GM12891 (cell line): Measurements from ENCODE around the gene TBC1D32.
"Not testable (repeated sequence)": the region's sequence is repeated elsewhere in the genome, so short reads cannot be mapped to it uniquely, and the experiment has no call there.

Experiments used
- DNase-seq: peaks from one replicate; pipeline ENCODE4 v3.0.0; 2011; ENCODE audit warnings: low spot score; ENCODE audit not compliant: insufficient read length
- FAIRE-seq: peaks from 2 replicates; lab custom pipeline; 2011; peaks lifted over from hg19 to GRCh38; lab: Jason Lieb, UNC
- PAX5 ChIP-seq: IDR thresholded peaks from 2 replicates; pipeline ENCODE4 v1.6.1; 2011; ENCODE audit warnings: low read length, moderate library complexity, mild to moderate bottlenecking; ENCODE audit not compliant: insufficient read depth, severe bottlenecking
- POLR2A ChIP-seq: IDR thresholded peaks from 2 replicates; pipeline ENCODE4 v1.6.1; 2011; ENCODE audit warnings: low read depth, low read length, control low read depth
- POLR2AphosphoS5 ChIP-seq: IDR thresholded peaks from 2 replicates; pipeline ENCODE4 v1.6.1; 2011; ENCODE audit warnings: low read depth, low read length, control low read depth
- POU2F2 ChIP-seq: IDR thresholded peaks from 2 replicates; pipeline ENCODE4 v1.6.1; 2011; ENCODE audit warnings: low read depth, mild to moderate bottlenecking, control low read depth, low read length, moderate library complexity
- SPI1 ChIP-seq: IDR thresholded peaks from 2 replicates; pipeline ENCODE4 v1.6.1; 2011; ENCODE audit warnings: low read depth, low read length, control low read depth
- TAF1 ChIP-seq: IDR thresholded peaks from 2 replicates; pipeline ENCODE4 v1.6.1; 2011; ENCODE audit warnings: low read depth, low read length, control low read depth

The TBC1D32 gene

DNA sequence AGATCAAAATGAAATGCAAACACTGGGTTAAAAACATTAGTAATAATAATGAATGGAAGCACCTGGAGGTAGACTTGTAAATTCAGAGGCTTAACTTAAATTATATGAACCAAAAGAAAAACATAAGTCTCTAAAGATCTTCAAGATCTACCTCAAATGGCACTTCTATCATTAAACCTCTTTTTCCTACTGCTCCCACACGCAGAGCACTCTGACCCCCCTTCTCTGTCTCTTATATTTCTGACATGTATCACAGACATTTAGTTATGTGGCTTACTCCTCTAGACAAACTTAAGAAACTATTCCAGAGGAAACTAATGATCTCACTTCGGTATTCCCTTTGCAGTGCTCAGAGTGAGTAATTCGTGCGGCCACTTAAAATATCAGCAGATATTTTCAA, 1.1 kb downstream of the TBC1D32 start:
- DNase-seq: no peak
- no peak for TF ChIP-seq POLR2AphosphoS5
- TF ChIP-seq SPI1: no peak
- no peak for TF ChIP-seq TAF1
- no peak for TF ChIP-seq POLR2A
- no peak for TF ChIP-seq POU2F2
- TF ChIP-seq PAX5: no peak
- no peak for FAIRE-seq

DNA sequence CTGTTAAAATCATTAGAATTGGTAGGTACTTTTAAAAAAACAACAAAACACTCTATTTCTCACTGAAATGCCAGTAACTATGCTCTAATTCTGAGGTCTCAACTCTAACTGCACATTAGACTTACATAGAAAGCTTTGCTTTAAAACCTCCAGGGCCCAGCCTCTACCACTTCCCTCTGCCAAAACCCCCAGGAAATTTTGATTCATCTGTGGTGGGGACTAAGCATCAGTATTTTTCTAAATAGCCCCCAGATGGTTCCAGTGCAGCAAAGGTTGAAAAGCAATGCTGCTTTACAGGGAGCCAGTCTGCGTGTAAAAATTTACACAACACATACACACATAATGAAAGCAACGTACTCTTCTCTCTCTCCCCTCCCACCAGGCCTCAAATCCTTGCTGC, 3.8 kb downstream of the TBC1D32 start:
- DNase-seq: no peak
- no peak for FAIRE-seq
- no peak for TF ChIP-seq POLR2A
- TF ChIP-seq TAF1: no peak
- no peak for TF ChIP-seq POU2F2
- no peak for TF ChIP-seq POLR2AphosphoS5
- no peak for TF ChIP-seq PAX5
- no peak for TF ChIP-seq SPI1

DNA sequence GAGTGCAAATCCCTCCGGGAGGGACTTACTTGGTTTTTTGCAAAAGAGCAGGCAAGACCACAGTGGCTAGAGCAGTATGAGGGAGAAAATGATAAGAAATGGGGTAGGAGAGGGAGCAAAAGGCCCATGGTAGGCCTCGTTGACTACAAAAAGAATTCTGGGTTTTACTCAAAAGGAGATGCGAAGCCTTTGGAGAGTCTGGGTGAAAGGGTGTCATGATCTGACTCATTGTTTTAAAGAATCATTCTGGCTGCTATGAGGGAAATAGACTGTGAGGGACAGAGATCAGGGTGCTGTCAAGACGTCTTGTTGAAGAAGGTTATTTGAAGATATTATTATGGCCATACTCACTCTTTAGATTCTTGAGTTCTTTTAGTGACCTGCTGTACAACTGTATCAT, 13.0 kb downstream of the TBC1D32 start:
- FAIRE-seq: no peak
- TF ChIP-seq TAF1: no peak
- no peak for TF ChIP-seq POU2F2
- no peak for TF ChIP-seq POLR2A
- no peak for TF ChIP-seq POLR2AphosphoS5
- TF ChIP-seq PAX5: no peak
- no peak for TF ChIP-seq SPI1
- DNase-seq: no peak

DNA sequence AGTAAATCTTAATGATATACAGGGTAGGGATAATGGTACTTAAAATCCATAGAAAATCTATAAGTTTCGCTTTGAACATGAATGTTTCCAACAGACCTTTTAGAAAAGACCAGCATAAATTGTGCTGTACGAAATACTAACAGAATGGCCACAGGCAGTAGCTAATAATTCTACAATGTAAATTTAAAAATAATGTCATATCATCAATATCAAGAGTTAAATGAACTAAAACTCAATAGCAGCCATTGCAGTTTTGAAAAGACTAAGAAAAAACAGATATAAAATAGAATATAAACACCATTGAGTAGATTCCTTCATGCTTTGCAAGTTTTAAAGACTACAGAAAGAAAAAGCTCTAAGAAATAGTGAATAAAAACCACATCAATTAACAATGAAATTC, 14.7 kb downstream of the TBC1D32 start:
- no peak for TF ChIP-seq POLR2AphosphoS5
- no peak for TF ChIP-seq TAF1
- DNase-seq (no peak), FAIRE-seq (no peak)

DNA sequence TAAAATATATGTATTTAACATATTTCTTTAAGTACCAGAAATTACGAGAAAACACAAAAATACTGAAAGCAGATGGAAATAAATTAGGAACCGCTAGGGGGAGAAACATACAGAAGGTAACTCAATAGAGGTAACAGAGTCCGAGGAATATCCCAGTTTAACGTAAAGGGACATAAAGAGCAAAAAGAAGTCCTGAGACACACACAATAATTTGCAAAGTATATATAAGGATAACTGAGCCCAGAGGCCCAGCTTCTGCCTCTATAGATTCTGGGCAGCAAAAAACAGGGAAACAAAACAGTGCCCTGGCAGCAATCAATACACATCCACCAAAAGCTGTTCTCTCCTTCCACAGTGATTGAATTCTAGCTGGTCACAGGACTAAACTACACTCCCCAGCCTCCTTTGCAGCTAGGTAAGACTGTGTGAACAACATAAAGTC, 15.1 kb downstream of the TBC1D32 start:
- DNase-seq (no peak), FAIRE-seq (no peak)
- TF ChIP-seq POLR2A: no peak
- no peak for TF ChIP-seq TAF1
- no peak for TF ChIP-seq POLR2AphosphoS5
- TF ChIP-seq POU2F2: no peak
- TF ChIP-seq SPI1: no peak

DNA sequence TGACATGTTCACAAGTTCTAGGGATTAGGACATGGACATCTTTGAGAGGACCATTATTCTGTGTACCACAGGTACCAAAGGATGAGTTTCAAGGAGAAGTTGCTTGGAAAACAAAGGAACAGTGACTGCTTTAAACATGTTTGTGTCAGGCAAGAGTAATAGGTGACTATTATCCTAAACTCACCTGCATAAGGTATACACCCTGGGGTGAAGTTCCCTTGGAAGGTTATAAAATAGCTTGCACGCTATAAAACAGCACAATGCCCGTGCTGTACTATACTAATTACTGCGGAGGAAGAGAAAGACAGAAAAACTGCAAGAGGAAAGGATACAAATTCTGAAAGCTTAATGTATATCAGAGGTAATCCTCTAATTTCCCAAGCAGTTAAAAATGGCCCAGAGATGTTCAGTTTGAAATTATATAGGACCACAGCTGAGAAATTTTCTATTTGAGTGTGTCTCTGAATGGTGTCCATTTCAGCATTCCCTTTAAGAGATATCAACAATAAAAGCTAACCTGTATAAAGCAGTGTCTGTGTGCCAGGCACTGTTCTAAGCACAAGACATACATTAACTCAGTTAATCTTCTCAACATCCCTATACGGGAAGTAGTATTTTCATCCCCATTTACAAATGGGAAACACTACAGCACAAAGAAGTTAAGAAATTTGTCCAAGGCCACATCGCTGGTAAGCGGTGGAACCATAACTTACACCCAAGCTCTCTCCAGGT, 19.7 kb downstream of the TBC1D32 start:
- FAIRE-seq (no peak), DNase-seq (no peak)
- TF ChIP-seq POU2F2 (no peak), POLR2A (no peak), SPI1 (no peak), PAX5 (no peak), TAF1 (no peak), POLR2AphosphoS5 (no peak)

DNA sequence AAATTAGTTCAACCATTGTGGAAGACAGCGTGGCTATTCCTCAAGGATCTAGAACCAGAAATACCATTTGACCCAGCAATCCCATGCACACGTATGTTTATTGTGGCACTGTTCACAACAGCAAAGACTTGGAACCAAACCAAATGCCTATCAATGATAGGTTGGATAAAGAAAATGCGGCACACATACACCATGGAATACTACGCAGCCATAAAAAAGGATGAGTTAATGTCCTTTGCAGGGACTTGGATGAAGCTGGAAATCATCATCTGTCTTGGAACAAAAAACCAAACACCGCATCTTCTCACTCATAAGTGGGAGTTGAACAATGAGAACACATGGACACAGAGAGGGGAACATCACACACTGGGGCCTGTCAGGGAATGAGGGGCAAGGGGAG, 22.5 kb downstream of the TBC1D32 start:
- not testable (repeated sequence) for DNase-seq, FAIRE-seq

DNA sequence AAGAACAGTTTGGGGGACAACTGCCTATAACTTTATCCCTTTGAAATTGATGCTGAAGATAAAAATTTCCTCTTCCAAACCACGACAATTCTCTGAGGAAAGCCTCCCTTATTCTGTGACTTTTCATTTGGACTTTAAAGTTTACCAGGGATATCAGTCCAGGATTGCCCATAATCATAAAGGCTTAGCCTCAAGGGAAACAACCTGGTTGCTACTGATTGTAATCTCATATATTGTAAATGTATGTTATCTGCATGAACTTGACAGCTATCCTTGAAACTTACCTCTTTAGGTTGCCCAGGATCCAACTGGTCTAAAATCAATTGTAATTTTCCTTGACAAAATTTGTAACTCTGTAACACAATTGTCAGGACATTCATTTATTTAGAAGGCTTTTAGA, 23.8 kb downstream of the TBC1D32 start:
- DNase-seq: no peak
- TF ChIP-seq POLR2AphosphoS5: no peak
- no peak for TF ChIP-seq TAF1
- TF ChIP-seq POLR2A: no peak
- FAIRE-seq: no peak

DNA sequence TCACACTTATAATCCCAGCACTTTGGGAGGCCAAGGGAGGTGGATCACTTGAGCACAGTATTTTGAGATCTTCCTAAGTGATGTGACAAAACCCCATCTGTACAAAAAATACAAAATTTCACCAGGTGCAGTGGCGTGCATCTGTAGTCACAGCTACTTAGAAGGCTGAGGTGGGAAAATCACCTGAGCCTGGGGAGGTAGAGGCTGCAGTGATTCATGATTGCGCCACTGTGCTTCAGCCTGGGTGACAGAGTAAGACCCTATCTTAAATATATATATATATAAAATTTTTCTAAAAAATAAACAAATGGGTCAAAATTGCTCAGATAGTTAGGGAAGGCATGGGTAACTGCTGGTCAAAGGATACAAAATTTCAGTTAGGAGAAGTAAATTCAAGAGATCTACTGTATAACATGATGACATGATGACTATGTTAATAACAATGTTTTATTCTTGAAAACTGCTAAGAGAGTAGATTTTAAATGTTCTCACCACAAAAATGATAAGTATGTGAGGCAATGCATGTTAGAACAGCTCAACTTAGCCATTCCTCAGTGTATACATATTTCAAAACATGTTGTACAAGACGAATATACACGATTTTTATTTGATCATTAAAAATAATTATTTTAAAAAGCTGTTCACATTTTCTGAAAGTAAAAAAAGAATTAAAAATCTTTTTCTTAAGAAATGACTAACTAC, 24.4 kb downstream of the TBC1D32 start:
- TF ChIP-seq TAF1: no peak
- TF ChIP-seq POLR2A: no peak
- no peak for TF ChIP-seq PAX5
- no peak for TF ChIP-seq POU2F2
- TF ChIP-seq POLR2AphosphoS5: no peak
- DNase-seq (no peak), FAIRE-seq (no peak)

DNA sequence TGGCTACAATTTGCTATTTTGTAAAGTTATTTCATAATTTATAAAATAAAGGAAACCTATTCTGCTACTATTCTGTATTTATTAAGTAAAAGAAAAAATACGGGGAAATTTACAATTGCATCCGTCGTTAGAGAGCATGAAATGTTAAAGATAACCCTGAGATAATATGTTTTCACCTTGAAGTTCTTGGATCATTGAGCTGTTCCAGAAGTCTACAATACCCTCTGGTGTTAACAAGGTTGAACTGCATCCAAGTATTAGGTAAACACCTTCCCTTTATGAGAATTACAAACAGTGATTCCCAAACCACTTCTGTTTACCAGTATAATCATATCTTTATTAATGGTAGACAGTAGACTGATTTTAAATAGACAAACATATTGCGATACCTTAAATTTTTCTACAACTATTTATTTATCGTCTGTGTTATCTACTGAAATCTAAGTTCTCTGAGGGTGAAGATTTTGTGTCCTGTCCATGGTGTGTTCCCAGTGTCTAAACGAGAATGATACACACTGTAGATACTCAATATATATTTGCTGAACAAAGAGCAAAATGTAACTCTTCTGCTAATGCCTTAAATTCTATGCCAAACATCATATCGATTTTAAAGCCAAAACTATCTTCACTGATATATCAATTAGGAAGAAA, 28.2 kb downstream of the TBC1D32 start:
- DNase-seq: no peak
- peak; percentile 75 for FAIRE-seq
- TF ChIP-seq POLR2AphosphoS5 (no peak), POU2F2 (no peak), PAX5 (no peak), TAF1 (no peak), SPI1 (no peak), POLR2A (no peak)

DNA sequence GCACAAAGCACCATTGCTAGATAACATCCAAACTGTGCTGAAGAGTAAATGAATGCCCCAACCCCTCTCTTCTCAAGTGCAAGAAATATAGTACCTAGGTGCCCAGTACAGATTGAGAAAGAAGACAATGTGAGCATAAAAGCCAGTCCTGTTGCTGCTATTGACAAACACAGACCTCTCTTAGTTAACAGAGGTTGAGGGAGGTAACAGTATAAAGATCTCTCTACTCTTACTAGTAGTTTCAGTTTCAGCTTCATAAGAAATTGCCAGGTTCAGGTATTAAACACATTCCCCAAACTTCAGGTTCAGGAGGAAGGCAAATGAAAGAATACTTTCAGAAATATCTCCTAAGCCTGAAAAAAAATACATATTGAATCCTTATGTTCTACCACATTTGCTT, 31.4 kb downstream of the TBC1D32 start:
- no peak for DNase-seq
- TF ChIP-seq TAF1 (no peak), POU2F2 (no peak), PAX5 (no peak), SPI1 (no peak), POLR2AphosphoS5 (no peak), POLR2A (no peak)
- no peak for FAIRE-seq

DNA sequence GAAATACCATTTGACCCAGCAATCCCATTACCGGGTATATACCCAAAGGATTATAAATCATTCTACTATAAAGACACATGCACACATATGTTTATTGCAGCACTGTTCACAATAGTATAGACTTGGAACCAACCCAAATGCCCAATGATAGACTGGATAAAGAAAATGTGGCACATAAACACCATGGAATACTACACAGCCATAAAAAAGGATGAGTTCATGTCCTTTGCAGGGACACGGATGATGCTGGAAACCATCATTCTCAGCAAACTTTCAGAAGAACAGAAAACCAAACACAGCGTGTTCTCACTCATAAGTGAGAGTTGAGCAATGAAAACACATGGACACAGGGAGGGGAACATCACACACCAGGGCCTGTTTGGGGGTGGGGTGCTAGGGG, 33.1 kb downstream of the TBC1D32 start:
- not testable (repeated sequence) for DNase-seq, FAIRE-seq
